ENCODE results near the gene TBX2. TPM values are rescaled to one million over a fixed set of nuclear protein-coding genes. Genes with fewer than 3 reads are reported as not detected.

TBX2 gene
- total and polyA plus RNA-seq, 2 donors (not counting 1 experiment from before 2014, with no cell fraction given): 40.5 to 148 TPM

- H3K9ac ChIP-seq (ENCODE audit: insufficient read depth, low read length): no peak overlapping the region
- no peak for DNase-seq (ENCODE audit: low read depth in 2 of 2)
- H3K36me3 ChIP-seq (ENCODE audit: control insufficient read depth, insufficient read depth, low read length): no peaks in the 10 kb centered on the region
- no peaks in the 10 kb centered on the region for H3K9me3 ChIP-seq (ENCODE audit: control insufficient read depth, insufficient read depth, low read depth, low read length)
- no peaks in the 10 kb centered on the region for H3K79me2 ChIP-seq (ENCODE audit: control insufficient read depth, insufficient read depth, low read length)
- no peaks in the 10 kb centered on the region for H3K27me3 ChIP-seq (ENCODE audit: control insufficient read depth, insufficient read depth, low read length)
- no peak overlapping the region for H3K4me2 ChIP-seq (ENCODE audit: extremely low read depth, insufficient read depth, low read length)
- no peak overlapping the region for H3K4me3 ChIP-seq (replicated peaks in 1 of 4; ENCODE audit: control extremely low read depth in 1 of 4, insufficient read depth in 1 of 4, low read depth in 3 of 4, low read length in 4 of 4)
- H2AFZ ChIP-seq (ENCODE audit: low read length): no peak overlapping the region
- H3K27ac ChIP-seq (ENCODE audit: insufficient read depth, low read length): no peak overlapping the region
- peaks cover 28% of the 10 kb centered on the region for H3K4me1 ChIP-seq (ENCODE audit: control insufficient read depth, extremely low read depth, insufficient read depth, low read length)
- no peaks in the 10 kb centered on the region for H4K20me1 ChIP-seq (ENCODE audit: control insufficient read depth, extremely low read depth, insufficient read depth, low read length)
- TF ChIP-seq EZH2 (IDR thresholded peaks at IDR 0.05; ENCODE audit: low read length, missing control alignments): no peak
- TF ChIP-seq, protein P1, sequence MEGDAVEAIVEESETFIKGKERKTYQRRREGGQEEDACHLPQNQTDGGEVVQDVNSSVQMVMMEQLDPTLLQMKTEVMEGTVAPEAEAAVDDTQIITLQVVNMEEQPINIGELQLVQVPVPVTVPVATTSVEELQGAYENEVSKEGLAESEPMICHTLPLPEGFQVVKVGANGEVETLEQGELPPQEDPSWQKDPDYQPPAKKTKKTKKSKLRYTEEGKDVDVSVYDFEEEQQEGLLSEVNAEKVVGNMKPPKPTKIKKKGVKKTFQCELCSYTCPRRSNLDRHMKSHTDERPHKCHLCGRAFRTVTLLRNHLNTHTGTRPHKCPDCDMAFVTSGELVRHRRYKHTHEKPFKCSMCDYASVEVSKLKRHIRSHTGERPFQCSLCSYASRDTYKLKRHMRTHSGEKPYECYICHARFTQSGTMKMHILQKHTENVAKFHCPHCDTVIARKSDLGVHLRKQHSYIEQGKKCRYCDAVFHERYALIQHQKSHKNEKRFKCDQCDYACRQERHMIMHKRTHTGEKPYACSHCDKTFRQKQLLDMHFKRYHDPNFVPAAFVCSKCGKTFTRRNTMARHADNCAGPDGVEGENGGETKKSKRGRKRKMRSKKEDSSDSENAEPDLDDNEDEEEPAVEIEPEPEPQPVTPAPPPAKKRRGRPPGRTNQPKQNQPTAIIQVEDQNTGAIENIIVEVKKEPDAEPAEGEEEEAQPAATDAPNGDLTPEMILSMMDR (conservative IDR thresholded peaks at IDR 0.05 in 1 of 2, IDR thresholded peaks at IDR 0.05 in 1 of 2; ENCODE audit: low read depth in 1 of 2, low read length in 2 of 2): no peak
Measured at GRCh38 chr17:61376931-61377838, 22.5 kb upstream of the TBX2 start.

- Histone ChIP-seq H3K9ac (ENCODE audit: insufficient read depth, low read length) (no peak overlapping the region), H2AFZ (ENCODE audit: low read length) (no peak overlapping the region), H3K36me3 (ENCODE audit: control insufficient read depth, insufficient read depth, low read length) (no peaks in the 10 kb centered on the region), H3K27ac (ENCODE audit: insufficient read depth, low read length) (no peak overlapping the region), H3K9me3 (ENCODE audit: control insufficient read depth, insufficient read depth, low read depth, low read length) (no peaks in the 10 kb centered on the region), H3K4me2 (ENCODE audit: extremely low read depth, insufficient read depth, low read length) (no peak overlapping the region), H4K20me1 (ENCODE audit: control insufficient read depth, extremely low read depth, insufficient read depth, low read length) (no peaks in the 10 kb centered on the region), H3K4me3 (replicated peaks in 1 of 4; ENCODE audit: control extremely low read depth in 1 of 4, insufficient read depth in 1 of 4, low read depth in 3 of 4, low read length in 4 of 4) (no peak overlapping the region), H3K27me3 (ENCODE audit: control insufficient read depth, insufficient read depth, low read length) (no peaks in the 10 kb centered on the region), H3K79me2 (ENCODE audit: control insufficient read depth, insufficient read depth, low read length) (no peaks in the 10 kb centered on the region), H3K4me1 (ENCODE audit: control insufficient read depth, extremely low read depth, insufficient read depth, low read length) (peaks cover 28% of the 10 kb centered on the region)
- DNase-seq (ENCODE audit: low read depth in 2 of 2): no peak
- TF ChIP-seq, protein P1 (conservative IDR thresholded peaks at IDR 0.05 in 1 of 2, IDR thresholded peaks at IDR 0.05 in 1 of 2; ENCODE audit: low read depth in 1 of 2, low read length in 2 of 2): no peak
- no peak for TF ChIP-seq EZH2 (IDR thresholded peaks at IDR 0.05; ENCODE audit: low read length, missing control alignments)
Measured at GRCh38 chr17:61378658-61379456, 20.8 kb upstream of the TBX2 start.
